Fibroblast of mammary gland (primary cell): Measurements from ENCODE around the gene CHN2.

Source experiments
- DNase-seq: peaks from one replicate; pipeline ENCODE4 v3.0.0-alpha.2; 2010; ENCODE audit warnings: low read depth
- H3K4me3 ChIP-seq: 2 replicates; pipeline ENCODE4 v1.5.1; 2011; ENCODE audit warnings: low read depth, mild to moderate bottlenecking, low read length, moderate library complexity; ENCODE audit not compliant: control insufficient read depth
- TF ChIP-seq, protein P1 (sequence below): conservative IDR thresholded peaks from 2 replicates; pipeline ENCODE4 v1.5.1; 2011; ENCODE audit warnings: low read depth, low read length, inconsistent platforms; ENCODE audit not compliant: control insufficient read depth, insufficient read depth

CHN2 gene

DNA sequence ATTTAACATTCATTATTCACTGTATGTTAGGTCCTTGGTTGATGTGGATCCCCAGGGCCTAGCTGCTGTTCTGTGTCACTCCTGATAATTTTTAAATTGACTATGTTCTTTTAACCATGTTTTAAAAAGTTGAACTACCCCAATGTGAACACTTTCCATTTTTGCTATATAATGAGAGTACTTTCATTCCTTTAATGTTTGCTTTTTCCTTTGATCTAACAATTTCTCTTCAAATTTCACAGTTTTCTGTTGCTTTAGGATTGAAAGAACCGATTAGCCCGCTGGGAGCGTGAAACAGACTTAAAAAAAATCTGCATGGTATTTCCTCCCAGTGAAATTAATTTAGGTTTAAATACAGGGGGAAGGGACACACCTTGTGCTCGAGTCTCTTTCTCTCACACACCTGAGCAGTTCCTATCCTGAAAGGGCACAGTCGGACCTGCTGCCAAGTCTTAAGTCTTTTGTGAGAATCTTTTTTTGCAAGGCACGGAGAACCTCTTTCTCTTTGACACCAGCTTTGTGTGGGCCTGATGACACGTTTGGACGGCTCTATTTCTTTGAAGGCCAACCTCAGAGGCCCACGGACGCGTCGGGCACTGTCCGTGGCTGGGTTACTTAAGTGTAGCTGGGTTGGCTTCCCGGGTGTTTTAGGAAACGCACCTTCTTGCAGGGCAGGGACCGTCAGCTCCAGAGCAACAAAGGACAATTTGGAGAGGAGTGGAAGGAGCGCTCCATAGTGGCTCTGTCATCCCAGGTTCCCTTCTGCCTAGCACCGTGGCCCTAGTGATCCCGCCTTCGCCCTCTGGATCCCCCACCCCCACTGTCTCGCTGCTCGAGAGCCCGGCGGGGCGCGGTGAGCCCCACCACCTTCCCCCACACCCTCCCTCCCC is 1.0 kb upstream of the CHN2 start:
- DNase-seq: no peak
- TF ChIP-seq, protein P1, sequence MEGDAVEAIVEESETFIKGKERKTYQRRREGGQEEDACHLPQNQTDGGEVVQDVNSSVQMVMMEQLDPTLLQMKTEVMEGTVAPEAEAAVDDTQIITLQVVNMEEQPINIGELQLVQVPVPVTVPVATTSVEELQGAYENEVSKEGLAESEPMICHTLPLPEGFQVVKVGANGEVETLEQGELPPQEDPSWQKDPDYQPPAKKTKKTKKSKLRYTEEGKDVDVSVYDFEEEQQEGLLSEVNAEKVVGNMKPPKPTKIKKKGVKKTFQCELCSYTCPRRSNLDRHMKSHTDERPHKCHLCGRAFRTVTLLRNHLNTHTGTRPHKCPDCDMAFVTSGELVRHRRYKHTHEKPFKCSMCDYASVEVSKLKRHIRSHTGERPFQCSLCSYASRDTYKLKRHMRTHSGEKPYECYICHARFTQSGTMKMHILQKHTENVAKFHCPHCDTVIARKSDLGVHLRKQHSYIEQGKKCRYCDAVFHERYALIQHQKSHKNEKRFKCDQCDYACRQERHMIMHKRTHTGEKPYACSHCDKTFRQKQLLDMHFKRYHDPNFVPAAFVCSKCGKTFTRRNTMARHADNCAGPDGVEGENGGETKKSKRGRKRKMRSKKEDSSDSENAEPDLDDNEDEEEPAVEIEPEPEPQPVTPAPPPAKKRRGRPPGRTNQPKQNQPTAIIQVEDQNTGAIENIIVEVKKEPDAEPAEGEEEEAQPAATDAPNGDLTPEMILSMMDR: no peak
- H3K4me3 ChIP-seq: no peak overlapping the region

DNA sequence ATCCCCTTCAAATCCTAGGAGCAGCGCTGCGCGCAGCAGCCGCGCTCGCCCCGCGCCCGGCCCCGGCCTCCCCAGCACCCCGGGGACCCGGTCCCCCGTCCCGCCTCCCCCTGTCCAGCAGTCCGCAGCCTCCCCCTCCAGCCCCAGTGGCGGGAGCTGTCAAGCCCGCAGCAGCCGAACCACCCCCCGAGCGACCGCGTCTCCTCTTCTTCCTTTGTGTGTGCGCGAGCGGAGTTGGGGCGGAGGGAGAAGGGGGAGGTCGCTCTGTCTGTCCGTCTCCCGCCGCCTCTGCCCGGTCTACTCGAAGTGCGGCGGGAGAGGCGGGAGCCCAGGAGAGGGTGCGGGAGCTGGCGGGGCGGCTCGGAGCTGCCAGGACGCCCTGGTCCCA is 375 bp upstream of the CHN2 start:
- peak overlapping the region; percentile 28 for H3K4me3 ChIP-seq
- no peak for DNase-seq
- TF ChIP-seq, protein P1: no peak

GRCh38 chr7:29196191-29196590 is 1.6 kb downstream of the CHN2 start:
- no peak overlapping the region for H3K4me3 ChIP-seq
- no peak for DNase-seq
- TF ChIP-seq, protein P1: no peak

DNA sequence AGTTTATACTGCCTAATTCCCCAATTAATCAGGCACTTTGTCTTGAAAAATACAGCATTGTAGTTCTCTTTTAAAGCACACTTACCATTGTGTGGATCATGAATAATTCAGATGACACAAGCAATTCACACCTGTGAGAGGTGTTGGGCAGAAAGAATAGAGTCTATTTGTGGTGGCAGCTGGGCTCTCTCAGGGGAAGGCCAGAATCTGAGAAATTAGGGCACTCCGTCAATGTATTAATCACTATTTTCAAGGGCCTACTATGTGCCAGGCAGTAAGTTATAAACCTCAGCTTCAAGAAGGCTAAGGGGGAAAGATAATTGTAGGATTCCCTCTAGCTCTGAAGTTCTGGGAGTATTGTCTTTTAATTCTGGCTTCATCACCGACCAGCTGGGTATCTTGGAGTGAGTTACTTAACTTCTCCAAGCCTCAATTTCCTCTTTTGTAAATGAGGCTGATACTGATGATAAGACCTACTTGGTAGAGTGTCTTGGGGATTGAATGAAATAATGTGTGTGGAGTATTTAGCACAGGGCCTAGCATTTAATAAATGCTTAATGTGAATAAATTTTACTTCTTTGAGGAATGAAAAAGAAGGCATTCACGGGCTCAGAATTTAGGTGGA is 2.5 kb downstream of the CHN2 start:
- H3K4me3 ChIP-seq: no peak overlapping the region
- DNase-seq: no peak
- TF ChIP-seq, protein P1: no peak

GRCh38 chr7:29197916-29198315 is 3.3 kb downstream of the CHN2 start:
- TF ChIP-seq, protein P1: no peak
- no peak overlapping the region for H3K4me3 ChIP-seq
- no peak for DNase-seq

DNA sequence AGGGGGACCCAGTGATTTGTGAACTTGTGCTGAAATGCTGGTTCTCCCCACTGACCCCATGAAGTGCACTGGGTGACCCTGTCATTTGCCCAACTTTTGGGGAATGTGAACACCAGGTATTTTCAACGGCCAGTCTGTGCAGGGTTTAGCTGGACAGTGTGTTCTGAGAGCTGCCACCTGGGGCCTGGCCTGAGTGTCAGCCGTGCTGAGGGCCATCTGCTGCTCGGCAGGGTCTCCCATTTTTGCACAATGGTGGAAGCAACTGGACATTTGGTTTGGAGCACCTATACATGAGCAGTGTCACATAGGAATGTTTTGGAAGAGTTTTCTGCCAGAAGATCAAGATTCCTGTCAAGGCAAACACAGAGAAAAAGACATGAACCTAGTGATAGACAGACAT is 5.2 kb downstream of the CHN2 start:
- TF ChIP-seq, protein P1: no peak
- H3K4me3 ChIP-seq: no peak overlapping the region
- no peak for DNase-seq

DNA sequence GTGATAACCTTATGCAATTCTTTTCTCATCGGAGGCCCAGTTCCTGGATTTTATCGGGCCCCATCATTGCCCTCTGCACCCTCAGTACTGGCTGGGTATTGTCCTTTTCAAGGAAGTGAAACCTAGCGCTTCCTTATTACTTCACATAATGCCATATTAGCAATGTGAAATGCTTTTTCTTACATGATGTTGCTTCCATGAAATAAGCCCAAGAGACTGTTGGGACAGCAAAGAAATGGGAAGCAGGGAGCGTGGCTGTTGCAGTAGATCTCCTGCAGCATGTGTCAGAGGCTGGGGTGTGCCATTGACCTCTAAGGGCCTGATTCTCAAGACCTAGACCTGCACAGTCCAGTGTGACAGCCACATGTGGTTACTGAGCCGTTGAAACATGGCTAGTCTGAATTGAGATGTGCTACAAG is 8.1 kb downstream of the CHN2 start:
- H3K4me3 ChIP-seq: no peak overlapping the region
- TF ChIP-seq, protein P1: no peak
- no peak for DNase-seq
